GM18873 (cell line): ENCODE results near the gene TNMD.

Experiments
- ATAC-seq: cut with Tn5 transposase; IDR thresholded peaks from one replicate; pipeline ENCODE4 v1.9.1; 2021; ENCODE audit warnings: mild to moderate bottlenecking, moderate library complexity, moderate number of reproducible peaks; ENCODE audit not compliant: unreplicated experiment, low FRiP score

Gene TNMD

GRCh38 chrX:100643956-100644860, 59.5 kb downstream of the TNMD start, which contains the start of gene SRPX2:
Gene SRPX2, plus strand, starts transcription at chrX:100644199. Its CDS starts 2,124 bp downstream, at chrX:100646323.
- no peak for ATAC-seq

GRCh38 chrX:100645106-100645505, 60.4 kb downstream of the TNMD start:
- no peak for ATAC-seq

- ATAC-seq, result no peak
Measured at GRCh38 chrX:100647095-100647494, 62.4 kb downstream of the TNMD start.

- no peak for ATAC-seq
Measured at GRCh38 chrX:100647739-100648138, 63.0 kb downstream of the TNMD start.

- no peak for ATAC-seq
Measured at GRCh38 chrX:100648458-100649417, 64.0 kb downstream of the TNMD start.
